Activated CD4-positive, alpha-beta T cell treated with anti-CD3 and anti-CD28 coated beads, Interleukin-2, amount 10 ng/mL, durations not matched to agents 24 days and 14 days (primary cell): Measurements from ENCODE around the gene WWC2. TPM values are rescaled to one million over a fixed set of nuclear protein-coding genes. Genes with fewer than 3 reads are reported as not detected.
"Not testable (repeated sequence)": the region's sequence is repeated elsewhere in the genome, so short reads cannot be mapped to it uniquely, and the experiment has no call there.

ENCODE experiments used
- DNase-seq: peaks from one replicate; pipeline ENCODE4 v3.0.0; 2022
- H3K27ac Mint-ChIP-seq: one replicate; pipeline ENCODE4 v1.8.0; 2022; ENCODE audit warnings: mild to moderate bottlenecking, mixed read lengths
- H3K27me3 Mint-ChIP-seq: one replicate; pipeline ENCODE4 v1.8.0; 2022; ENCODE audit warnings: mixed read lengths
- H3K36me3 Mint-ChIP-seq: one replicate; pipeline ENCODE4 v1.8.0; 2022; ENCODE audit warnings: low read depth, mild to moderate bottlenecking, mixed read lengths
- H3K4me1 Mint-ChIP-seq: one replicate; pipeline ENCODE4 v1.8.0; 2021; ENCODE audit warnings: mixed read lengths
- H3K4me3 Mint-ChIP-seq: one replicate; pipeline ENCODE4 v1.8.0; 2022; ENCODE audit warnings: mild to moderate bottlenecking, moderate library complexity, mixed read lengths
- H3K9me3 Mint-ChIP-seq: one replicate; pipeline ENCODE4 v1.8.0; 2021; ENCODE audit warnings: mixed read lengths
- intact Hi-C: fragments of 100-400 bp; cut with micrococcal nuclease; formaldehyde crosslinking; loops from one replicate; pipeline ENCODE4 v1.15.1; 2023
- total RNA-seq: library from RNA; stranded (reverse); gene quantifications from 2 replicates; pipeline ENCODE4 v1.2.3, GENCODE V29; 2022

The WWC2 gene
- total RNA-seq, 1 donor from 2014 or later, result 0.40 TPM

DNA sequence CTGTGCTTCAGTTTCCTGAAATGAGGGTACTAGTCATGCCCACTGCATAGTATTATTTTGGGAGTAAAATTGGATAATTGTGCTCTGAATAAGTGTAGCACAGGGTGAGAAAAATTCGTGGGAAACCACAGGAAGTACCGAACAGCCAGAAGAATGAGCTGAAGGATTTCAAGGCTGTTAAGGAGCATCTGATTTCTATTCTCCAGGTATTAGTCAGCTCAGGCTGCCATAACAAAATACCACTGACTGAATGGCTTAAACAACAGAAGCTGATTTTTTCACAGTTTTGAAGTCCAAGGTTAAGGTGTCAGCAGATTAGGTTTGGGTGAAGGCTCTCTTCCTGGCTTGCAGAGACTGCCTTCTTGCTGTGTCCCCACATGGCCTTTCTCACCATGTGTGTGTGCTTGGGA, 41.9 kb downstream of the WWC2 start:
- peaks cover 7% of the 10 kb centered on the region for H3K27me3 Mint-ChIP-seq
- intact Hi-C loops, result no loop called here
- no peak overlapping the region for H3K27ac Mint-ChIP-seq
- H3K9me3 Mint-ChIP-seq, result no peaks in the 10 kb centered on the region
- H3K36me3 Mint-ChIP-seq, result no peaks in the 10 kb centered on the region
- H3K4me1 Mint-ChIP-seq, result no peaks in the 10 kb centered on the region
- H3K4me3 Mint-ChIP-seq, result no peak overlapping the region
- DNase-seq, result peak; percentile 37

DNA sequence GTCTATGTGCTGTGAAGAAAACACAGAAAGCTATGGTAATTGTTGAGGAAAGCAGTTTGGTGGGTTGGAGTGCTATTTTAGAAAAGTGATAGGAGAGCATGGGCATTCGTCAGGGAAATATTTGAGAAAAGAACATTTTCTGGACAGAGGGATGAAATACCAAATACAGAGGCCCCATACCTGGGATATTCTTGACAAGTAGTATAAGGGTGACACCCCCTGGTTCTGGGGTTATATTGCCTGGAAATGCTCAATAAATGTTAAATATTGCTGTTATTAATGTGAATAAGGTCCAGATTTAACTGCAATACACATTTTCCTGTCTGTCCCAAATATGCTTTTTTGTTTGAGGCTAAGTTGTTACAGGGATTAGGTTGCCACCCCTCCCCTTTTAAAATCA, 42.9 kb downstream of the WWC2 start:
- intact Hi-C loops, result no loop called here
- no peak overlapping the region for H3K4me3 Mint-ChIP-seq
- peak; percentile 14 for DNase-seq
- H3K9me3 Mint-ChIP-seq, result no peaks in the 10 kb centered on the region
- peaks cover 11% of the 10 kb centered on the region for H3K27me3 Mint-ChIP-seq
- no peaks in the 10 kb centered on the region for H3K36me3 Mint-ChIP-seq
- H3K4me1 Mint-ChIP-seq, result no peaks in the 10 kb centered on the region
- no peak overlapping the region for H3K27ac Mint-ChIP-seq

DNA sequence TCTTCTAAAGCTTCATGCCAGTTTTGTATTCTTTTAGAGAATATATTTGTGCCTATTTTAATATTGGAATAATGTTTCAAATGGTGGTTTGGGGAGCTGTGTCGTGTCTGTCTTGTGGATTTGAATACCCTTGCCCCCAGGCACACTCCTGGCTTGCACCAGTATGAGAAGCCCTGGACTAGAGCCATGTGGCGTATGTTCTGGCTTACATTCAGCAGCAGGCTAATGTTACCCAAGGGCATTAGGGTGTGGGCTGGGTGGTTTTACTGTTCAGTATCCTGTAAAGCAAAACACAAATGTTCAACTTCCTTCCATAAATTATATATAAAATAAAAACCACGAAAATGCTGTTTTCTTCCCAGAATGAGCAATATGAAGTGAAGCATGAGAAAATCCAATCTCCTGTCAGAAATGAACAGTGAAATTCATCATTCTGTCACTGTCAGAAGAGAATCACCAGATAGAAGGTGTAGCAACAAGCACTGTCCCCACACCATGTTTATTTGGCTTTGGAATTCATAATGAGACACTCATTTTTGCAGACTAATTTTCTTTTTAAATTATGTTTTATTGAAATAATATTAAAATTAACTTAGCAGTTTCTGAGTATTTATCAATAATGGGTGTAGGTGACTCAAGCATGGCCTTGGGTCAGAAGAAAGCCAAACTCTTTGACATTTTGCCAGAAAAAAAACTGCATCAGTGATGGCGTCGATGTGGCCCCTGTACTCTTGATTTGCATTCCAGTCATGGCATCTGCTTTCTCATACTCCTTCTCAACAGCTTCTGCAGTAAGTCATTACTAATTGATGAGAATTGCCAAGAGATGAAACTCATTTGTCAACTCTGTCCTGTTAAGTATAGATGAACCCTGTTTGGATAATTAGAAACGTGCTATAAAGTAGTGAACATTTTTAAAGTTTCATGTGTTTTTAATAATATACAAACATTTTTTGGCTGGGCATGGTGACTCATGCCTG, 43.8 kb downstream of the WWC2 start:
- H3K36me3 Mint-ChIP-seq, result no peaks in the 10 kb centered on the region
- no peaks in the 10 kb centered on the region for H3K9me3 Mint-ChIP-seq
- intact Hi-C loops, result no loop called here
- no peak overlapping the region for H3K27ac Mint-ChIP-seq
- peaks cover 11% of the 10 kb centered on the region for H3K27me3 Mint-ChIP-seq
- H3K4me1 Mint-ChIP-seq, result no peaks in the 10 kb centered on the region
- DNase-seq, result peak; percentile 35
- H3K4me3 Mint-ChIP-seq, result no peak overlapping the region

DNA sequence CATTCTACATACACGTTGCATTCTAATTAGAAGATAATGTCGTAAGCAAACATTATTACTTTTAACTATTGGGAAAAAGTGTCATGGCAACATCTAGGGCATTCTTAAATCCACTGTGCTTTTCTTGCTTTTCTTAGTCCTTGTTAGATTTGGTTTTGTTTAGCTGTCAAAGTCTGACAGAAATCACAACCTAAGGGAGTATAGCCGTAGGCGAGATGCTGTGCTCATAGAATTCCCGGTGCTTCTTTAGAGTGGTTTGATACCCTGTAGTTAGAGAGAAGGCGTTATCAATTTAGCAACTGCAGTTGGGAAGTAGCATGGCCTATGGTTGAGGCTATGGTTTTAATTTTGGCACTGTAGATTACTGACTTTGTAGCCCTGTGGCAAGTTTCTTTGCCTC, 45.7 kb downstream of the WWC2 start:
- intact Hi-C loops, result no loop called here
- Mint-ChIP-seq H3K4me3 (no peak overlapping the region), H3K9me3 (no peaks in the 10 kb centered on the region), H3K36me3 (no peaks in the 10 kb centered on the region), H3K27me3 (peaks cover 11% of the 10 kb centered on the region), H3K27ac (no peak overlapping the region), H3K4me1 (no peaks in the 10 kb centered on the region)
- peak; percentile 10 for DNase-seq

DNA sequence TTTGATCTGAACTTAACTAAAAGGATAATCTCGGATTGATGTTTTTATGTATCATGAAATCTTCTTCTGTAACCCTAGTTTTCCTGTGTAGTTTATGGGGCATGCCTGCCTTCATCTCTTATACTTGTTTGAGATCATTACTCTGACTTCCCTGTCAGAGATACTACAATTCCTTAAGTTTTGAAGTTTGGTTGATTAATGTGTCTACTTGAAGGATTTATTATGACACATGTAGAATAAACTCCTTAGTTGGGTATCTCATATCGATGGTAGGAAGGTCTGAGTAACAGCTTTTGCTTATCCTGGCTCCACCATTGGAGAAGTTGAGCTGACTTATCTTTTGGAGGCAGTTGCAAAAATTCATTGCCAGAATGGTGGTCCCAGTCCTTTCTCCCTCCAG, 46.7 kb downstream of the WWC2 start:
- Mint-ChIP-seq H3K4me3 (no peak overlapping the region), H3K27ac (no peak overlapping the region), H3K36me3 (no peaks in the 10 kb centered on the region), H3K9me3 (no peaks in the 10 kb centered on the region), H3K27me3 (peaks cover 11% of the 10 kb centered on the region), H3K4me1 (no peaks in the 10 kb centered on the region)
- DNase-seq, result no peak
- intact Hi-C loops, result no loop called here

DNA sequence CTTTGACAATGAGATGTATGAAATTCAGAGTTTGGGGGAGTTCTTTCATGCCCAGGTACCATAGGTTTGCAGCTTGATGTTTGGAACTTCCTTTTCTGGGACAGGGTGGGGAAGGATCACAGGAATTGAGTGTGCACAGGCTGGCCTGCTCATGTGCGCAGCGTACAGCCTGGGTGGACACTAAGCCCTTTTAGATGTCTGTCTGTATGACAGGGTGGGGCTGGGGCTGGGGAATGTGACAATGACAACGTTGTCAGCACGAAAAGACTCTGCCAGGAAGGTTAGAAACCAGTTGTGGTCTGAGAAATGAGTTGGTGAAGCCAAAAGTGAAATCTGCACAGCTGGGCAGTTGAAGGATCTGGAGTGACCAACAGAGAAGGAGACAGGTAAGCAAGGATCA, 47.4 kb downstream of the WWC2 start:
- no peaks in the 10 kb centered on the region for H3K36me3 Mint-ChIP-seq
- peaks cover 9% of the 10 kb centered on the region for H3K27me3 Mint-ChIP-seq
- no peaks in the 10 kb centered on the region for H3K9me3 Mint-ChIP-seq
- DNase-seq, result peak; percentile 36
- no peaks in the 10 kb centered on the region for H3K4me1 Mint-ChIP-seq
- no peak overlapping the region for H3K4me3 Mint-ChIP-seq
- H3K27ac Mint-ChIP-seq, result no peak overlapping the region
- intact Hi-C loops, result no loop called here

DNA sequence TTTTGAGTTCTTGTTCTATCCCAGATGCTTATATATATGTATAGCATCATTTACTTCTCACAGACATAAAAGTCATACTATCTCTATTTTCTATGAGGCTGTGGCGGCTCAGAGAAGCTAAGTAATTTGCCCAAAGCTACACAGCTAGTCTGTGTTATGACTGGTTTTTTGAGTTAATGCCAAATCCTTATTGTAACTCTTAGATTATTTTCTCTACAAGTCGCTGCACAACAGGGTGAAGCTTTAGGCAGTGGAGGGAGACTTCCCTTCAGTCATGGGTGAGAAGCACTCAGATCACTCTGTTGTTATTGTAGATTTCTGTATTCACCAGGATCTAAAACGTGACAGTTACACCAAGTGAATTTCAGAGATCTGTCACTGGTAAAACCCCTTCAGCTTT, 48.1 kb downstream of the WWC2 start:
- H3K9me3 Mint-ChIP-seq, result no peaks in the 10 kb centered on the region
- H3K36me3 Mint-ChIP-seq, result no peaks in the 10 kb centered on the region
- H3K4me3 Mint-ChIP-seq, result no peak overlapping the region
- intact Hi-C loops, result no loop called here
- H3K27ac Mint-ChIP-seq, result no peak overlapping the region
- DNase-seq, result no peak
- peaks cover 7% of the 10 kb centered on the region for H3K27me3 Mint-ChIP-seq
- no peaks in the 10 kb centered on the region for H3K4me1 Mint-ChIP-seq

DNA sequence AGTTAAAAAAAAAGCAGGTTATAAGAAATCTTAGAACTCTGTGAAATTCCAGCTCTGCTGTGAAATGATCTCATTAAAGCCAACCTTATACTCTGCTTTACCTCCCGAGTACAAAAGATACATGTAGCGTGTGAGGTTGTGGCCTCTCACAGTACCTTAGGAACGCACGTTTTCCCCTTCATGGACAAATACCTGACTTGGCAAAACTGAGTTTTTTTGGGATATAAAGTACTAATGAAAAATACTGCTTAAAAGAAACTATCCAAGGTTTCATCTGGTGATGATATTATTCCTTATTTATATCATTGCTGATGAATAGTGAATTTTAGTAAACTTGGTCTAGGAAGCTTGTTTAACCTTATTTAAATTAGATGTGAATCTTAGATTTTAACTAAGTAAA, 48.9 kb downstream of the WWC2 start:
- peaks cover 7% of the 10 kb centered on the region for H3K27me3 Mint-ChIP-seq
- no peak overlapping the region for H3K4me3 Mint-ChIP-seq
- no peaks in the 10 kb centered on the region for H3K9me3 Mint-ChIP-seq
- no peak overlapping the region for H3K27ac Mint-ChIP-seq
- DNase-seq, result peak; percentile 13
- no peaks in the 10 kb centered on the region for H3K4me1 Mint-ChIP-seq
- no peaks in the 10 kb centered on the region for H3K36me3 Mint-ChIP-seq
- intact Hi-C loops, result no loop called here

DNA sequence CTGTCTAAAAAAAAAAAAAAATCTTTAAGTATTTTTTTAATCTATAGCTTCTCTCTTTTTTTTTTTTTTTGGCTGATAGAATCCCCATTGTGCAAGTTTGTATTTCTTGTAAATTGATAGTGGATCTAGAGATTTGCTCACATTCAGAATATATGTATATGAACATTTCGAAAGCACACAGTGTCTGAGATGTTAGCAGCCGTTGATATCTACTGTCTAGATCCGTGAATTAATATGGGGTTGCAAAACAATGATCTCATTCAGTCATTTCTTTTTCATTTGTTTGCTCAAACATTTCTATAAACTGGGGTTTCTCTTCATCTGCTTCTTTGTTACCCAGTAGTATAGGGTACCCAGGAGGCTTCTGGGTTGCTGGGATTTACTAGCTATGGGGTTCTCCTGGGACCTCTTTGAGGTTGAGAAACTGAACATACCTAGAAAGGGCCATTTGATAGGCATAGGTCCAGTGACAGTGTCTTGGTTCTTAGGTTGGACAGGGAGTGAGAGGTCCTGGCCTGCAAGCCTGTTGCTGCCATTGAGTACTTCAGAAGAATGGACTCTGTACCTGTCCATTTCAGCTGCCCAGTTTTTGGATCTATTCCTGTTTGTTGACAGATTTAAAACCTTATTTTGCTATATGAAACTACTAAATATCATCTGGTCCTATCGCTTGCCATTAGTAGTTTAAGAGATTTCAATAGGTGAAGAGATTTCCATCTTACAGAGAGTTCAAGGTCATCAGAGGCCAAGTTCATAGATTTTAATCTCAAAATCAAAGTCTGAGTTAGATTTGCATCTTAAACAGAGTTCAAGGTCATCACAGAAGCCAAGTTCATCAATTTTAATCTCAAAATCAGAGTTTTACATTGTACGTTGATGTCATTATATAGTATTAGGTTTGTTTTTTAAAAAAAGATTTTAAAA, 50.8 kb downstream of the WWC2 start:
- no peaks in the 10 kb centered on the region for H3K4me1 Mint-ChIP-seq
- H3K27me3 Mint-ChIP-seq, result peaks cover 5% of the 10 kb centered on the region
- no peaks in the 10 kb centered on the region for H3K36me3 Mint-ChIP-seq
- H3K4me3 Mint-ChIP-seq, result no peak overlapping the region
- no peak overlapping the region for H3K27ac Mint-ChIP-seq
- DNase-seq, result peak; percentile 35
- H3K9me3 Mint-ChIP-seq, result no peaks in the 10 kb centered on the region
- intact Hi-C loops, result no loop called here

DNA sequence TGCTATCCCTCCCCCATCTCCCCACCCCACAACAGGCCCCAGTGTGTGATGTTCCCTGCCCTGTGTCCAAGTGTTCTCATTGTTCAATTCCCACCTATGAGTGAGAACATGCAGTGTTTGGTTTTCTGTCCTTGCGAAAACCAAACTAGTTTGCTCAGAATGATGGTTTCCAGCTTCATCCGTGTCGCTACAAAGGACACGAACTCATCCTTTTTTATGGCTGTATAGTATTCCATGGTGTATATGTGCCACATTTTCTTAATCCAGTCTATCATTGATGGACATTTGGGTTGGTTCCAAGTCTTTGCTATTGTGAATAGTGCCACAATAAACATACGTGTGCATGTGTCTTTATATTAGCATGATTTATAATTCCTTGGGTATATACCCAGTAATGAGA, 51.6 kb downstream of the WWC2 start:
- H3K4me1 Mint-ChIP-seq, H3K27me3 Mint-ChIP-seq, intact Hi-C loops: not testable (repeated sequence)

DNA sequence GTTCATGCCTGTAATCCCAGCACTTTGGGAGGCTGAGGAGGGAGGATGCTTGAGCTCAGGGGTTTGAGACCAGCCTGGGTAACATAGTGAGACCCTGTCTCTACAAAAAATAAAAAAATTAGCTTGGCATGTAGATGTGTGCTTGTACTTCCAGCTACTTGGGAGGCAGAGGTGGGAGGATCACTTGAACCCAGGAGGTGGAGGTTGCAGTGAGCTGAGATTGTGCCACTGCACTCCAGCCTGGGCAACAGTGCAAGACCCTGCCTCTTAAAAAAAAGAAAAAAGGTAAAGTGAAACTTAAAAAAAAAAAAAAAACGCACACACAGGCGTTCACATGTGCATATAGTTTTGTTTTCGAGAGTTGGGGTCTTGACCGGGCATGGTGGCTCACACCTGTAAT, 53.2 kb downstream of the WWC2 start:
- H3K9me3 Mint-ChIP-seq, H3K27ac Mint-ChIP-seq, H3K4me3 Mint-ChIP-seq, intact Hi-C loops, H3K36me3 Mint-ChIP-seq, H3K27me3 Mint-ChIP-seq, H3K4me1 Mint-ChIP-seq: not testable (repeated sequence)
- DNase-seq, result peak; percentile 8

More for the DNA sequence above, 51.6 kb downstream of the WWC2 start:
- peak; percentile 6 for DNase-seq
- not testable (repeated sequence) for H3K9me3 Mint-ChIP-seq, H3K36me3 Mint-ChIP-seq, H3K27ac Mint-ChIP-seq, H3K4me3 Mint-ChIP-seq

DNA sequence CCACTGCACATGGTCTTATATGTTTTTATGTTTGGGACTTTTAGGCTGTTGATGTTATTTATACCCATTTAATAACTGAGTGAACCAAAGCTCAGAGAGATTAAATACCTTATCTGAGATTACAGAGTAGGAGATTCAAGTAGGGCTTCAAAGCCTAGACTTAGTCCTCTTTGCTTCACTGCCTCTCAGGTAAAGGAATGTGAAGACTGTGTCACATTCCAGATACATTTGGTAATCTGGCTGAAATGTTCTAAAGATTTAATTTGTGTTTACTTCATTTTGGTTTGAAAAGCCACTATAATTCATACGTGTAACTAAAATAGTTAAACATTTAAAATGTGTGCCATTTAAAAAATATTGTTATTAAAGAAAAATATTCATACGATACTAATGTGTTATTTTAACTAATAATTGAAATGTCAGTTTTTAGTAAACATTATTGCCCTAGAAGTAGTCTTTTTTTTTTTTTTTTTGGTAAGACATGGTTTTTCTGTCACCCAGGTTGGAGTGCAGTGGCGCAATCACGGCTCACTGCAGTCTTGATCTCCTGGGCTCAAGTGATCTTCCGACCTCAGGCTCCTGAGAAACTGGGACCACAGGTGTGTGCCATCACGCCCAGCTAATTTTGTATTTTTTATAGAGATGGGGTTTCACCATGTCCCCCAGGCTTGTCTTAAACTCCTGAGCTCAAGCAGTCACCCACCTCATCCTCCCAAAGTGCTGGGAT, 54.3 kb downstream of the WWC2 start:
- Mint-ChIP-seq H3K4me1 (no peaks in the 10 kb centered on the region), H3K9me3 (no peaks in the 10 kb centered on the region), H3K27me3 (no peaks in the 10 kb centered on the region), H3K4me3 (no peak overlapping the region), H3K36me3 (no peaks in the 10 kb centered on the region), H3K27ac (no peak overlapping the region)
- intact Hi-C loops, result no loop called here
- peak; percentile 19 for DNase-seq

DNA sequence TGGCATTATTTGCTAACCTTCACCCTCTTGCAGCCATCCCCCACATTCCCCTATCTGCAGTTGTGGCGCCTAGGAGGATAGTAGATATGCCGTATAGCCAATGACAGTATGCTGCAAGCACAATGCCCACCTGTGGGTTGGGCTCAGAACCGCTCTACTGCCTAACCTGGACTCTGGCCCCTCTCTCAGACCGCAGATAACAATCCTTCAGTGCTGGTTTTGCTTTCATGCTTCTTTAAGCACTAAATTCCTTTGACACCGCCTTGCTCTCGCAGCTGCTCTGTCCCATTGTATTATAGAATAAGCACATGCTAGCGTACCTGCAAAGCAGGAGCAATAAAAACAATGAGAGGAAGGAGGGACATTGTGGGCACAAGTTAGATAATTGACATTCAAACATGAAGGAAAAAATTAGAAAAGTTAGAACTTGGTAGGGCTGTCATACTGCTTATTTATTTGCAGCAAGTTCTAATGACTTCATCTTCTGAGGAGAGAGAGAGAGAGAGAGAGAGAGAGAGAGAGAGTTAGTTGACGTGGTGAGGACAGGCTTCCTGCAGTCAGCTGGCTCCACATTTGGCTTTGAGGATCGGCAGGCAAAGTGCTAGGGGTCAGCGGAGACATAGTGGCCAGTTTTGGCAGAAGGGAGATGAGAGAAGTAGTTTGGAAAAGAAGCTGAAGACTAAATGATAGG, 55.8 kb downstream of the WWC2 start:
- Mint-ChIP-seq H3K4me3 (no peak overlapping the region), H3K4me1 (no peaks in the 10 kb centered on the region), H3K27me3 (no peaks in the 10 kb centered on the region), H3K36me3 (no peaks in the 10 kb centered on the region), H3K9me3 (no peaks in the 10 kb centered on the region), H3K27ac (no peak overlapping the region)
- intact Hi-C loops, result no loop called here
- peak; percentile 27 for DNase-seq
